ENCODE data around the gene EVC. TPM values are rescaled to one million over a fixed set of nuclear protein-coding genes. Genes with fewer than 3 reads are reported as not detected.

The EVC gene
- total RNA-seq, 1 donor from 2014 or later = 39.8 TPM

DNA sequence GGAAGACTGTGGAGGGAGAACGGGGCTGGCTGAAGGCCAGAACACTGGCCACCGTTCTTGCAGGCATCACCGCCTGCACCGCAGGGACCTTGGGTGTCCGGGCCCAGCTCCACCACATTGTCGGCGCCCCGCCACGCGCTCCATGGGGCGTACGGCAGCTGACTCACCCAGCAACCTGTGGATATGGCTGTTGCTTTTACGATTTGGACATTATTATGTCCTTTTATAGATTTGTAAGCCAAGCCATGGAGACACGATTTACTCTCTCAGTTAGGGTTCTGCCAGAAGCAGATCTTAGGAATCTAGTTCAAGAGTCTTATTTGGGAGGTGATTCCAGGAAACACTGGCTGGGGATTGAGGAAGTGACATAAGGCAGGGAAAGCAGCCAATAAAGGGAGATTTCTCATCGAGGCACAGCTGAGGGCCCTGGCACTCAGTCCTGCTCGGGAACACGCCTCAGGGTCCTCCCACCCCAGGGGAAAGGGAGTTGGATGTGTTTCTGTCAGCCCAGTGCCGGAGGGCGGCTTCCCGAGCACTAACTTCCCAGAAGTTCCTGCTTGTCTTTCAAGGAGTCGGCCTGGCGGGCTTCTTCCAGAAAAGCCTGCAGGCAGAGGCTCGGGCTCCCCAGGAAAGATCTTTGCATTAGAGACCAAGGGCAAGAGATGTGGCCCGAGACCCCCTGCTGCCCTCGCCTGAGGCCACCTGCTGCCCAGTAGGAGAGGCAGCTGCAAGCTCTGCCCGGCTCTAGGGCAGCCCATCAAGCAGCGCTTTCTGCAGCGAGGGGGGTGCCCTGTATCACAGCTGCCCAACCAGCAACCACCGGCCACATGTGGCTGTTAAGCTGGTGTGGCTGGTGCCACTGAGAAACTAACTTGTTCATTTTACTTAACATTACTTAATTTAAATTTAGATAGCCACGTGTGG is 129.0 kb downstream of the EVC start:
- peaks cover 43% of the 10 kb centered on the region for H3K36me3 Mint-ChIP-seq (ENCODE audit: low read depth)
- no peak overlapping the region for H3K4me3 Mint-ChIP-seq (ENCODE audit: unreplicated experiment)
- no peak for DNase-seq (ENCODE audit: low spot score)
- H3K9me3 Mint-ChIP-seq (ENCODE audit: low read depth) = no peaks in the 10 kb centered on the region
- H3K27me3 Mint-ChIP-seq (ENCODE audit: low read depth) = no peaks in the 10 kb centered on the region
- H3K27ac Mint-ChIP-seq (ENCODE audit: unreplicated experiment) = no peak overlapping the region
- H3K4me1 Mint-ChIP-seq (ENCODE audit: low read depth) = no peaks in the 10 kb centered on the region
- TF ChIP-seq, protein P1, sequence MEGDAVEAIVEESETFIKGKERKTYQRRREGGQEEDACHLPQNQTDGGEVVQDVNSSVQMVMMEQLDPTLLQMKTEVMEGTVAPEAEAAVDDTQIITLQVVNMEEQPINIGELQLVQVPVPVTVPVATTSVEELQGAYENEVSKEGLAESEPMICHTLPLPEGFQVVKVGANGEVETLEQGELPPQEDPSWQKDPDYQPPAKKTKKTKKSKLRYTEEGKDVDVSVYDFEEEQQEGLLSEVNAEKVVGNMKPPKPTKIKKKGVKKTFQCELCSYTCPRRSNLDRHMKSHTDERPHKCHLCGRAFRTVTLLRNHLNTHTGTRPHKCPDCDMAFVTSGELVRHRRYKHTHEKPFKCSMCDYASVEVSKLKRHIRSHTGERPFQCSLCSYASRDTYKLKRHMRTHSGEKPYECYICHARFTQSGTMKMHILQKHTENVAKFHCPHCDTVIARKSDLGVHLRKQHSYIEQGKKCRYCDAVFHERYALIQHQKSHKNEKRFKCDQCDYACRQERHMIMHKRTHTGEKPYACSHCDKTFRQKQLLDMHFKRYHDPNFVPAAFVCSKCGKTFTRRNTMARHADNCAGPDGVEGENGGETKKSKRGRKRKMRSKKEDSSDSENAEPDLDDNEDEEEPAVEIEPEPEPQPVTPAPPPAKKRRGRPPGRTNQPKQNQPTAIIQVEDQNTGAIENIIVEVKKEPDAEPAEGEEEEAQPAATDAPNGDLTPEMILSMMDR (IDR thresholded peaks at IDR 0.05) = no peak

DNA sequence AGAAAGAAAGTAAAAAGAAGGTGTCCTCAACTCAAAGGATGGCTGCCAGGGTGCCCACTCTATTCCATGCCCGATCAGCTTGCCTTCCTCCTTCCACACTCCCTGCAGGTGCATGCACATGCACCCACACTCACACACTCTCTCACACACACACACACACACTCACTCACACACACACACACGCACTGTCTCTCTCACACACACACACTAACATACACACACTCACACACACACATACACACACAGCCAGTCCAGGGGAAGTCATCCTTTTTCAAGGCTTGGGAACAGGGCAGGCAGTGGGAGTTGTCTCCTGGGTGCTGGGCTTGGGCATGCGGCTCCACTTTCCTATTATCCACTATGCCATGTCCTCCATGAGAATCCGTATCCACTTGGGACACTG is 131.5 kb downstream of the EVC start:
- Mint-ChIP-seq H3K27me3 (ENCODE audit: low read depth) (no peaks in the 10 kb centered on the region), H3K9me3 (ENCODE audit: low read depth) (no peaks in the 10 kb centered on the region), H3K4me3 (ENCODE audit: unreplicated experiment) (no peak overlapping the region), H3K27ac (ENCODE audit: unreplicated experiment) (no peak overlapping the region), H3K4me1 (ENCODE audit: low read depth) (no peaks in the 10 kb centered on the region), H3K36me3 (ENCODE audit: low read depth) (peaks cover 34% of the 10 kb centered on the region)
- DNase-seq (ENCODE audit: low spot score) = no peak
- TF ChIP-seq, protein P1 (IDR thresholded peaks at IDR 0.05) = no peak

DNA sequence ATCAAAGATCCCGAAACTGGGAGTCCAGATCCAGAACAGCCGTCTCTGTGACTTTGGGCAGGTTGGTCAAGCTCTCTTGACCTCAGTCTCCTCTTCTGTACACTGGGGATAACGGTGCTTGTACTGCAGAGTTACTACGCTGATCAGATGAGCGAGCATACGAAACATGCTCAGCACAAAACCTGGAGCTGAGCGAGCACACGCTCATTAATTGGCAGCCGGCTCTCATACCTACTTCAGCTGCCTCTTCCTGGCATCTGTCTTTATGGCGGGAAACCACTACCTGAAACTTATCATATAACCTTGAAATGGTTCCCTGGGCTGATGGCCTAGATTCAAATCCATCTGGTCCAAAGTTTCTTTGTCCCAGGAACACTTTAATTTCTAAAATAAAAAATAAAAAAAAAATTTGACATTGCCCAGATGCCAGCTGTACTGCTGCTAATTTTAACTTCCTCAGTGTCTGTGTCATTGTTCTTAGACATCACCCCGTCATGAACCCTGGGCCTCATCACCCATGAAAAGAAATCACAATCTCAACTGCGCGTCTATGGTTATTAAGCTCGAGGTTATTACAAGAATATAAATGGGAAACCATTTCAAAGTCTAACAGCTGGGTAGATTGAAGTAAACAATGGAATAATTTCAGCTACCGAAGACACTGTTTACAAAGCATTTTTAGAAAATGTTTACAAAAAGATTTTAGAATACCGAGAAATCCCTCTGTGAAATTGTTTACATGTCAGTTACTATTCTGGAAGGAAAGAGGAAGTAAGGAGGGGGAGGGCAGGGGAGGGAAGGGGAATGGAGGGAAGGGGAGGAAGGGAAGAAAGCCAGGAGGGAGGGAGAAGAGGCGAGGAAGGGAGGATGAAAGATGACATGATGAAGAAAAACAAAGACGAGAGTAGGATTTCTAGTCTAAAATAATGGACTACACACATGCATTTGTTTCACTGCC is 132.9 kb downstream of the EVC start:
- Mint-ChIP-seq H3K4me3 (ENCODE audit: unreplicated experiment) (no peak overlapping the region), H3K36me3 (ENCODE audit: low read depth) (peaks cover 34% of the 10 kb centered on the region), H3K27ac (ENCODE audit: unreplicated experiment) (no peak overlapping the region), H3K27me3 (ENCODE audit: low read depth) (no peaks in the 10 kb centered on the region), H3K9me3 (ENCODE audit: low read depth) (no peaks in the 10 kb centered on the region), H3K4me1 (ENCODE audit: low read depth) (no peaks in the 10 kb centered on the region)
- no peak for DNase-seq (ENCODE audit: low spot score)
- TF ChIP-seq, protein P1 (IDR thresholded peaks at IDR 0.05) = no peak

DNA sequence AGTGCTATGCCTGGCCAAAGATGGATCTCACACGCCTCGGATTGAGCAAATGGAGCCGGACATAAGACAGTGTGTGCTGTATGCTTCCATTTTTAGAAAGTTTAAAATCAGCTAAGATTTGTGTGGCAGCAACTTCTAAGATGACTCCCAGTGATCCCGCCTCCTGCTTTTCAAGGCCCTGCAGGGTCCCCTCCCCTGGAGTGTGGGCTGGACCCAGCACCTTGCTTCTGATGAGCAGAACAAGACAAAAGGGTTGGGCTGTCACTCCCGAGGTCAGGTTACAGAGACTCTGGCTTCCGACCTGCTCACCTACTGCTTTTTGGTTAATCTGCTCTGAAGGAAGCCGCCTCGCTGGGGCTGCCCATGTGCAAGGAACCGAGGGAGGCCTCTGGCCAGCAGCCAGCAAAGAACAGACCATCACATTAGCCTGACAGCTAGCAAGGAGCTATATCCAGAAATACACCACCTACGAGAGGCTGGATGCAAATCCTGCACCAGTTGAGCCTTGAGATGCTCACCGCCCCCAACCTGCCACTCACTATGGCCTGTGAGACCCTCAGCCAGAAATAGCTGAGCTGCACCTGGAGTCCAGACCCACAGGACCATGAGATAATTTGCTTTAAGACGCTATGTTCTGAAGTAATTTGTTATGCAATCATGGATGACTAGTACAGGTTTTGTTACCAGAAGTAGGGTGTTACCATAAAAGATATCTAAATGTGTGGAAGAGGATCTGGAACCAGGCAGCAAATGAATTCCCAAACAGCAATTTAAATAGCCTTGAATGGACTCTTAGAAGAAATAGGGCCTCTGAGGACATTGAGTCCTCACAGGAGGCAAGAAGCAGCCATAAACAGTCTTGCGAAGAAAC is 134.3 kb downstream of the EVC start:
- Mint-ChIP-seq H3K27me3 (ENCODE audit: low read depth) (no peaks in the 10 kb centered on the region), H3K9me3 (ENCODE audit: low read depth) (no peaks in the 10 kb centered on the region), H3K4me3 (ENCODE audit: unreplicated experiment) (no peak overlapping the region), H3K36me3 (ENCODE audit: low read depth) (peaks cover 37% of the 10 kb centered on the region), H3K4me1 (ENCODE audit: low read depth) (no peaks in the 10 kb centered on the region), H3K27ac (ENCODE audit: unreplicated experiment) (no peak overlapping the region)
- TF ChIP-seq, protein P1 (IDR thresholded peaks at IDR 0.05) = no peak
- no peak for DNase-seq (ENCODE audit: low spot score)

Data from chondrocyte (in vitro differentiated cells).